HG03432 (cell line): Measurements from ENCODE around the gene ATP4A.
A peak's percentile ranks its signal among the peaks of the same experiment; 100 is the strongest.

Experiments
- ATAC-seq: cut with Tn5 transposase; IDR thresholded peaks from one replicate; pipeline ENCODE4 v1.9.1; 2021; ENCODE audit warnings: mild to moderate bottlenecking, moderate library complexity; ENCODE audit not compliant: unreplicated experiment

ATP4A gene

DNA sequence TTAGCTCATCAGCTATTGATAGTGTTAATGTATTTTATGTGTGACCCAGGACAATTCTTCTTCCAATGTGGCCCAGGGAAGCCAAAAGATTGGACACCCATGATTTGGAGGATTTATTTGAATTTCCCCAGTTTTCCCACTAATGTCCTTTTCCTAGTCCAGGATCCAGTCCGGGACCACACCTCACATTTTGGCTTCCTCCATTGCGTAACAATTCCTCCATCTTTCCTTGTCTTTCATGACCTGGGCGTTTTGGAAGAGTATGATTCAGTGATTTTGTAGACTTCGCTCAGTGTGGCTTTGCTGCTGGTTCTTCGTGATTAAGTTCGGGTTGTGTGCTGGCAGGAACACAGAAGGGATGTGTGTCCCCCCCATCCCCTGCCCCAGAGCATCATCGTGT, 3.3 kb upstream of the ATP4A start:
- no peak for ATAC-seq

DNA sequence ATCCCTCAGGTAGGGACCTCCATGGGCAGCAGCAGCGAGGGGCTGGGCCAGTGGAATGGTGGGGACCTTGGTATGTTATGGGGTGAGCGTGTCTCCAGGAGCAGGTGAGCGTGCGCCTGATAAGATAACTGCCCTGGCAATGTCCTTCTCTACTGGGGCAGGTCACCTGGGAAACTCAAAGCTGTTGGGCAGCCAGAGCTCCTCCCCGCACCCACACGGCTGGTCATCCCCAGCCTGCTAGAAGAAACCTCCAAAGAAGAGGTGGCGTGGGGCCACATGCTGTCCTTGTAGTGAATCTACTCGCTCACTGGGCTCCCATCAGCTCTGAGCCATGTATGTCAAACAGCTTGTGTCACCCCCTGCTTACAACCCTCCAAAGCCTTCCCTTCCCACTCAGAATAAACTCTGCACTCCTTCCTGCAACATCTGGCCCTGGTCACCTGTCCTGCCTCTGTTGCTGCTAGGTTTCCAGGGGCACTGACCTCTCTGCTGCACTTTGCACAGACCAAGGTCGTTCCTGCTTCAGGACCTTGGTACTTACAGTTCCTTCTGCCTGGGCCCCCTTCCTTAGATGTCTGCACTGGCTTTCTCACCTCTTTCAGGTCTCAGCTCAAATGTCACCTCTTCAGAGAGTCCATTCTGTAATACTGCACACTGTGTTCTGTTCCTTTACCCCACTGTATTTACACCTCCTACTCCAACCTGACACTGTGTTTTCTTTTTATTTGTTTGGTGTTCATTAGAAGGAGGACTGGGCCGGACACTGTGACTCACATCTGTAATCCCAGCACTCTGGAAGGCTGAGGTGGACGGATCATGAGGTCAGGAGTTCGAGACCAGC, 1.8 kb upstream of the ATP4A start:
- no peak for ATAC-seq

DNA sequence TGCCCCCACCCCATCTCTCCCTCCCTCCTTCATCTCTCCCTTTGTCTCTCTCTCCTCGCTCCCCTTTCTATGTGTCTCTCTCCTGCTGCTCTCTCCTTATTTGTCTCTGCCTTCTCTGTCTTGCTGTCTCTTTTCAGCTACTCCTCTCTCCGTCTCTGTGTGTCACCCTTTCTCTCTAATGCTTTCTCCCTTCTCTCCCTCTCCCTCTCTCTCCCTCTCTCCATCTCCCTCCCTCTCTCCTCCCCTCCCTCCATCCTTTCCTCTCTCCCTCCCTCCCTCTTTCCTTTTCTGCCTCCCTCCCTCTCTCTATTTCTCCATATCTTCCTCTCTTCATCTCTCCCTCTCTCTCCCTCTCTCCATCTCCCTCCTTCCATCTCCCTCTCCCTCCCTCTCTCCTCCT, 682 bp downstream of the ATP4A start:
- no peak for ATAC-seq

DNA sequence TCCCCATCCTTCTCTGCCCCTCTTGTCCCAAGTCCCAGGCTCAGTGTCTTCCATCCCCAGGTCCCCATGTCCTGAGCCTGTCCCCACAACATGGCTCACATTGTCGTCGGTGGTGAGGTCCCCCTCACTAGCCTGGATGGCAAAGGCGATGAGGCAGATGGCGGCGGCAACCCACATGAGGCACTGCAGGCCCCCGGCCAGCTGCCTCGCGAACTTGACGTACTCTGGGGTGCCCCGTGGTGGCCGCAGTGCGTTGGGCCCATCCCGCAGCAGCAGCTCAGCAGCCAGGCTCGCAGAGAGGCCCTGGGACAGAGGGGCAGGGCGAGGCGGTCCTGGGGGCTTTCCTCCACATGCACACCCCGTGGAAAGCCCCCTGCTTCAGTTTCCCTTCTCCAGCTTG, 1.1 kb downstream of the ATP4A start:
- no peak for ATAC-seq

DNA sequence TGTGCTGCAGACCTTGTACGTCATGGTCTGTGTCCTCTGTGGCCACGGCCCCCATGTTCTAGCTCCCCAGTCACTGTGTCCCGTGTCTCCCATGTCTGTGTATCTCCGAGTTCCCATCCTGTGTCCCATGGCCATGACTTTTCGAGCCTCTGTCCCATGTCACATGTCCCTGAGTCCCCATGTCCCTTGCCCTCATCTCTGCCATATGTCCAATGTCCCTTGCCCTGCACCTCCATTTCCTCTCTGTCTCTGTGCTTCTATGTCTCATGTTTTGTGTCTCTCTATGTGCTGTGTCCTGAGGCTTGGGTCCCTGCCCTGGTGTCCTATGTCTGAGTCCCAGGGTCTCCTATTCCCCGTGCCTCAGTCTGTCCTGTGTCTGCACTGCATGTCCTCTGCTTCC, 2.0 kb downstream of the ATP4A start:
- ATAC-seq: no peak

DNA sequence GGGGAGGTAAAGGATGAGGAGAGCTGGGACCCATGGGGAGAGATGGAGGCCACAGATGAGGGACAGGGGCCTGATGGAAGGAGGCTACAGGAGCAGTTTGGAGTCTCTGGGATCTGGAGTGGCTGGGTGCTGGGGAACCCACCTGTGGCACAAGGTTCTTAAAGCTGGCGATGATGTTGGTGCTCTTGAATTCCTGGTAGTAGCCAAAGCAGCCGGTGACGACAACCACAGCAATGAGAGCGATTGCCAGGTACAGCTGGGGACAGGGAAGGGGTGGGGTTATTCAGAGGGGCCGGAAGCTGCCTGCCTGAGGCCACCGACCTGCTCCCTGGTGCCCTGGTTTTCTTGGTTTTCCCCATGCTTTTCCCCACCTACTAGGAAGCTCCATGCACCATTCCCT, 2.8 kb downstream of the ATP4A start:
- no peak for ATAC-seq

DNA sequence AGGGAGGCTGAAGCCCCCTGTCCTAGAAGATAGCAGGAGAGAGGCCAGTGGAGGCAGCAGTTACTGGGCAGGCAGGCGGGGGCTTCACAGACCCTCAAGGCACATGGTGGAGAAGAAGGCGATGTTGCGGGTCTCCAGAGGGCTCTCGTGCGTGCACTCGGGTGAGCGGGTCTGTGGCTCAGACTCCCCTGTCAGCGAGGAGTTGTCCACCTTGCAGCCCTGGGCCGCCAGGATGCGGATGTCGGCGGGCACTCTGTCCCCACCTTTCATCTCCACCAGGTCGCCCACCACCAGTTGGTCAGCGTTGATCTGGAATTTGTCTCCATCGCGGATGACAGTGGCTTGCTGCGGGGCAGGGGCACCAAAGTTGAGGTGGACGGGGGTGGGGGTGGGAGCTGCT, 3.2 kb downstream of the ATP4A start:
- ATAC-seq: no peak

DNA sequence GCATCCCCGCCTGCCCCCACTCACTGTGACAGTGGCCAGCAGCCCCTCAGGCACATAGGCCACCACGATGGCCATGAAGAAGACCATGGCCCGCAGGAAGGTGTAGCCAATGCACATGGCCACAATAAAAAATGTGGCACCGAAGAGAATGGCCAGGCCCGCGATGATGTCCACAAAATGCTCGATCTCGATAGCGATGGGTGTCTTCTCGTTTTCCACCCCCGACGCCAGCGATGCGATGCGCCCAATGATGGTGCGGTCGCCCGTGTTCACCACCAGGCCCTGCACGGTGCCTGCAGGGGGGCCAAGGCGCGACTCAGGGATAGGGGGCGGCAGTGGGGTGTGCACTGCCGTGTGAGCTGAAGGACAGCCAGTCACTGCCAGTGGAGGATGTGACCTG, 3.7 kb downstream of the ATP4A start:
- ATAC-seq: no peak

DNA sequence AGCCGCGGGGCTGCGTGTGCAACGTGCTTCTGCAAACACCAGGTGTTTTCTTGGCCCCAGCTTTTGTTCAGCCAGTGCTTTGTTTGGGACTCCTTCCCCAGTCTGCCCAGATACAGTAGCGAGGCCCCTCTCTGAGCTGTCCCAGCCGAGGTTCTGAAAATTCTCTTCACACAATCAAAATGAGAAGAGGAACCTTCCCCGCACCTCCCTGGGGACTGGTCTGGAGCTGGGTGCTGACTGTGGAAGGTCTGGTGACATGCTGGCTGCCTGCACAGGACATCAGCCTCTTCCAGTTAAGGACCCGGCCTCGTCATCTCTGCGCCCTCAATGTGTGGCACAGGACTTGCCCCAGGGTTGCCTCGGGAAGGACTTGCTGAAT, 4.2 kb downstream of the ATP4A start:
- ATAC-seq: peak; percentile 64

DNA sequence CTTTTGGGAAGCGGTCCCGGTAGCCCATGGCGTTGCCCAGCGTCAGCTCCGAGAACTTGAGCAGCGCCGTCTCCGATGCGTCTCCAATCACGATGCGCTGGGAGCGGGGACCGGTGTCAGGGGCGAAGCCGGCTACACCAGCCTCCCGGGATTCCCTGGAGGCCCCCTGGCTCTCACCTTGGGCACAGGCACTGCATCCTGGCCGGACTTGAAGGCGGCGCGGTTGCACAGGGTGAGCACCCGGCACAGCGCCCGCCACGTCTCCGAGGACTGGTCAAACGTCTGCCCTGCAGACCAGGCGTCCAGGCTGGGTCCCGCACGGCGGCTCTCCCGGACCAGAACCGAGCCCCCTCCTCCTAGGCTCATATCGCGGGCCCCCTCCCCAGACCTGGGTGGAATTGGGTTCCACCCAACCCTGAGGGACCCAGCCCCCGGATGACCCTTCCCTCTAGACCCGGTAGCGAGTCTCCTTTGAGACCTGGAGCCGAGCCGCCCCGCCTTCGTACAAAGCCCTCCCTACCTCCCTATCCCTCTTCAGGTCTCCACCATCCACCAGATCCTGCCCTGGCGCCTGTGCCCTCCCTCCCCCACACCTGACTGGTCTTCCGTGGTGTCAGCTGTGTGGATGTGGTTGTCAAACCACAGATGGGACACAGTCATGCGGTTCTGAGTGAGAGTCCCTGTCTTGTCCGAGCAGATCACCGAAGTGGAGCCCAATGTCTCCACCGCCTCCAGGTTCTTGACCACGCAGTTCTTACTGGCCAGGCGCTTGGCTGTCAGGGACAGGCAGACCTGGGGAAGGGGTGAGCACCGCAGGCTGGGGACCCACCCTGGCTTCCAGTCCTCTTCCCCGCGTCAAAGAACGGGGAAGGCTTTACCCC, 4.8 kb downstream of the ATP4A start:
- ATAC-seq: no peak

DNA sequence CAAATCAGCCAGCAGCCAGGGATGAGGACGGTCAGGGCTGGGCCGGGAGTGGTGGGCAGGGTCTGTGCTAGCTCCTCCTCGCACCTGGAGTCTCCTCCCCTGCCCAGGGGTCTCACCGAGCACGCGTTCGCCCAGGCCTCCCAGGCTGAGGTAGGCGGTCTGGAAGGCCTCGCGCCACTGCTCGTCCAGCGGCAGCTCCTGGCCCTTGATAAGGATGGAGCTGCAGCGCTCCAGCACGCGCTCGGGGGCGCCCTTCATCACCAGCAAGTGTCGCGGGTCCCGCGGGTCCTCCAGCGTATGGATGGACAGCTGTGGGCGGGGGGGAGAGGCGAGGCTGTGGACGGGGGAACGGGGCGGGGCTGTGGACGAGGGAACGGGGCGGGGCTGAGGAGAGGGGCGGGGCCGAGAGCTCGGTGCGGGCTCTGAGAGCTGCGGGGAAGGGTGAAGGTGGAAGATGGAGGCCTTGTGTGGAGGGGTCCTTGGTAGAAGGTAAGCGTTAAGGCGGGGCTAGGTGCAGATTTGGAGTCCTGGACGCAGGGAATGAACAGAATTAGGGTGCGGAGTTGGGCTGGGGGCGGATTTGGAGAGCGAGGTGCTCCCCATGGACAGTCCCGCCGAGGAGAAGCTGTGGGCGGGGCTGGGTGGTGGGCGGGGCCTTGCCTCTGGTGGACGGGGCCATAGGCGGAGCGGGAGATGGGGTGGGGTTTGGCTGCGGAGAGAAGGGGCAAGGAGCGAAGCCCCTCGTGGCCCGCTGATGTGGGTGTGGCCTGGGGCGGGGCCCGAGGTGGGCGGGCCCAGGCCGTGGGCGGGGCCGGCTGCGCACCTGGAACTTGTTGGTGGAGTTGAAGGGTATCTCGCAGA, 5.7 kb downstream of the ATP4A start:
- no peak for ATAC-seq

DNA sequence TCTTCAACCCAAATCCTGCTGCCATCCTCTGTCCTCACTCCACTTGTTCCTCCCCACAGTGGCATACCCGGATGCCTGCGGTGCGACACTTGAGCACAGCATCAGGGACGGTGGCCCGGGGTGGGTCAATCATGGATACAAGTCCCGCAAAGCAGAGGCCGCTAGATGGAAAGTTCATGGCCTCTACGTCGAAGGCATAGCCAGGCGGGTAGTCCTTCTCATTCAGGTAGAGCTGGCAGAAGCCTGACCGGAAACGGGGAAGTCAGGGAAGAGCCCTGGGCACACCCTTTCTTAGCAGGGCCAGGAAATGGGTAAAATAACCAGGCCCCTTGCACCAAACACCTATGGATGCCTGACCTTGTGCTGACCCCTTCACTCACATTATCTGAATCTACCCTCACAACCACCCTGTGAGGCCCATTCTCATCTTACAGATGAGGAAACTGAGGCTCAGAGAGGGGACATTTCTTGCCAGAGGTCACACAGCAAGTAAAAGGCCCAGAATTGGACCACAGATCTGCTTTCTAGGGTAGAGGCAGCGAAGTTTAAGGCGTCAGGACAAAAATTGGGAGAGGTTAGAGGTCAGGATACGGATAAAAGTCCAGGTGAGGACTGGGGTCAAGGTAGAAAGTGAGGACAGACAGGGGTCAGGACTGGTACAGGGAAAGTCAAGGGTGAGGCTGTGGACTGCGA, 6.5 kb downstream of the ATP4A start:
- ATAC-seq: no peak

DNA sequence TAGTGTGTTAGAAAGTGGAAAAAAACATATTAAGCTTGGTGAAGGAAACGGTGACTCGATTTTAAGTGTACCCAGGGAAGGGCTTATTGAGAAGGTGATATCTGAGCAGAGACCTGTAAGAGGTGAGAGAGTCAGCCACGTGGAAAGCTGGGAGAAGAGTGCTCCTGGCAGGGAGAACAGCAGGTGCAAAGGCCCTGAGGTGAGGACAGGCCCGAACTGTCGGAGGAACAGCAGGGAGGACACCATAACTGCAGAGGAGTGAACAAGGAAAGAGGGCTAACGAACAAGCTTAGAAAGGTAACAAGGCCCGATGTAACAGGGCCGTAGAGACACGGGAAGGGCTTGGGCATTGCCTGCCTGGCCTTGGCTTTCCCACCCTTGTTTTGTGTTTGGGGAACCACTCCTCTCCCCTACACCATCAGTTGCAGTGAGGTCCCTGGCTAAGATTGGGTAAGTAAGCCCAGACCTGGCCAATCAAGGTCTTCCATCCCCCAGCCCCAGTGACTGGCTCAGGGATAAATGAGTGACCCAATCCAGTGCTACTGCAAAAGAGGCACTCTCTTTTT, 7.3 kb downstream of the ATP4A start:
- ATAC-seq: no peak

DNA sequence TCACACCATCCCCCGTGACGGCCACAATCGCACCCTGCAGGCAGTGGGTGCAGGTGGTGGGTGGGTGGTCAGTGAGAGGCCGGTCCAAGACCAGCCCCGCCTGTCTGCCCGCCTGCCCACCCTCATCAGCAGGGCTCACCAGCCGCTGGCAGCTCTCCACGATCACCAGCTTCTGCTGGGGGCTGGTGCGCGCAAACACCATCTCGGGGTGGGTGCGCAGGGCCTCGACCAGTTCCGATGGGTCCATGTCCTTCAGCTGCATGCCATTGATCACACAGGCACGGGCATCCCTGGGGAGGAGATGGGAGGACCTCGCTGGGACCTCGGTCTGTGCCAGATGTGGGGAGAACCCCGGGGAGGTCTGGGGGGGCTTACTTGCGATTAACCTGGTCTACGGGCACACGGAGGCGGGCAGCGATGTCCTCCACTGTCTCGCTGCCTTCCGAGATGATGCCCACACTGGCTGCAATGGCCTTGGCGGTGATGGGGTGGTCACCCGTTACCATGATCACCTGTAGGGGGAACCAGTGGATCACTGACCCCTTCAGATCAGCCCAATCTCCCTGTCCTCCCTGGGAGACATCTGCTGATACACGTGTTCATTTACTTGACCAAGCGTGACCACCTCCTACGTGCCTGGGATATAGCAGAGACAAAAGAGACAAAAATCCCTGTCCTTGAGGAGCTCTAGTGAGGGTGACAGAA, 8.0 kb downstream of the ATP4A start:
- ATAC-seq: no peak

DNA sequence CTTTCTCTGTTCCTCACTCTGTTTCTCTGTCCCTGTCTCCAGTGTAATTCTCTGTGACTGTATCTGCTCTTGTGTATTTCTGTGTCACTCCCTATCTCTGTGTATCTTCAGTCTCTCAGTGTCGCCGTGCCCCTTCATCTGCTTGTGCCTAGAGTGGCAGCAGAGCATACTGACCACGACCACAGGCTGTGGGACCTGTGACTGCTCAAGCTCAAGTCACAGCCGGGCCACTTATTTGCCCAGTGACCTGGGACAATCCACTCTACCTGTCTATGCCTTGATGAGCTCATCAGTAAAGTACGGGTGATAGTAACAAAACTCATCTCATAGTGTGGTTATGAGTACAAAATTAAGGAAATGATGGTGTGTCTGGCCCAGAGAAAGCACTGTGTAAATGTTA, 9.4 kb downstream of the ATP4A start:
- no peak for ATAC-seq

DNA sequence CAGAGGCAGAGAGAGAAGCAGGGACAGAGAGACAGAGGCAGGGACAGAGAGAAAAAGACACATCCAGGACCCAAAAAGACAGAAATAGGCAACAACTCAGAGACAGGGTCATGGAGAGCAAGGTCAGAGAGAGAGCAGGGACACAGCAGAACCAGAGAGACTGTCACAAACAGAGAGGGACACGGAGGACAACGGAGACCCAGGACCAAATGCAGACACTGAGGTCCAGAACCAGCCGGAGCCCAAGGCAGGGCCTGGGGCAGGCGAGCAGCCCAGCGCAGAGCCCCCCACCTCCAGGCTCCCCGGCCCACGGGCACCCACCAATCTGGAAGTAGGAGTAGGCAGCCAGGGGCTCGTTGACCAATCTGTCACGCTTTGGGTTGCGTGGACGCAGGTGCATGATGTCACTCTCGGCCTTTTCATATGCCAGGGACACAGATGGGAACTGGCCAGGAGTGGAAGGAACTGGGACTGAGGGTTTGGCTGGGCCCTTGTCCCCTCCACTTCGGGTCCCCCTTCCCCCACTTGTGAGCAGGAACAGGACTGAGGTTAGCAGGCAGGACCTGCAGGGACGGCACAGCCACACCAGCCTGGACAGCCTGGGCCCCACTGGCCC, 10.0 kb downstream of the ATP4A start:
- ATAC-seq: no peak

DNA sequence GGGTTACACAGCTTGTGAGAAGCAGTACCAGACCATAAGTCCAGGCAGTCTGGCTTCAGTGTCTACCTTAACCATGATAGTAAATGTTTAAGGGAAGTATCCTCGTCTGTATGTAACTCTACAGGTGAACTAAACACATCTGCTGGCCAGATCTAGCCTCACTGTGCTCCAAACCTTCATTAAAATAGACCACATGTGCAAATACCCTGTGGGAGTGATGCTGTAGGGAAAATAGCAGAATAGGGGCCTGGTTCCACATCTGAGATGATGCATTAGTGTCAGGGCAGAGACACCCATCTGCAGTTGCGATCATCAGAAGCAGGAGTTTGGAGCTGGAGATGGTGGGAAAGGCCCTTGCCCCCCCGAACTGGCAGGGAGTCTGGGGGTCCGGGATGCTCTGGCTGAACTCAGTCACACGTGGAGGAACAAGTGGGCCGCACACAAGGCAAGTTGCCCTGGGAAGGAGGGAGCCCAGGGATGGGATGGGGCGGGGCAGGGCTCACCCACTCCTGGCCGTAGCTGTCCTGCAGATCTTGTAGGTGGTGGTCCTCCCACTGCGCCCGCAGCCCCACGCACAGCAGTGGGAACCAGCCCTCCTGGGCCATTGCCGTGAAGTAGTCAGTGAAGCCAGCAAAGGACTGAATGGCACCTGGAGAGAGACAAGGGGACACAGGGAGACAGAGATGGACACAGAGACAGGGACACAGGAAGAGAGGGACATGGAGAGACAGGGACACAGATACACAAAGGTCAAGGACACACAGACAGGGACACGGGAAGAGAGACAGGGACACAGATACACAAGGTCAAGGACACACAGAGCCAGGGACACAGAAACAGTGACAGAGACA, 10.7 kb downstream of the ATP4A start:
- no peak for ATAC-seq

DNA sequence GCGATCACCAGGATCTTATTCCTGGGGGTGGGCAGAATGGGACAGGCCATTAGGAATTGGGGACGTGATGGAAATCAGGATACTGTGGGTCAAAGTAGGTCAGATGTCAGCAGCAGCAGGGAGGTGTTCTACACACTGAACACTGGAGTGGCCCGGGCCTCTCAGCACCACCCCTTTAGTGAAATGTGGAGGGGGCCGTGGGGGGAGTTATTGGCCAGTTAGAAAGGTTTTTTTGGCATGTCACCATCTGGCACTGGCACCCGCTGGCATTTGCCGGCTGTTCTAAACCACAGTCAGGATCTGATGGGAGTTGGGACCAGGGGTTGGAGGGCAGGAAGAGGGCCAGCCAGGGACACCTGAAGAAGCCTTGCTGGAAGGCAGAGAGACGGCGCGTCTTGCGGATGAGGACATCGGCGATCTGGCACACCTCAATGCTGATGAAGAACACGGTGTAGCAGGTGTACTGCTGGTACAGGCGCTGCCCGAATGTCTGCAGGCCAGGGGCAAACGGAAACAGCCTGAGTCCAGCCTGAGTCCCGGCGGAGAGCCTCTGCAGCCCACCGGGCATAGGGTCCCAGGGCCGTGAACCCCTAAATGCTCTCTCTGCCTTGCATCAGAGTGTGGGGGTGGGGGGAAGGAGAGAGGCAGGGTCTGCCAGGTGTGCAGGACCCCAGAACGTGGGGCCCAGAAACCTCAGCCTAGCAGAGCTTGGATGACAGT, 12.2 kb downstream of the ATP4A start:
- ATAC-seq: no peak
